22Rv1 (cell line): ENCODE data around the gene MCM7.

Experiments used
- CTCF ChIP-seq: fragments of 450-650 bp; IDR thresholded peaks from 2 replicates; pipeline ENCODE4 v1.5.1; 2017; ENCODE audit warnings: mild to moderate bottlenecking
- ZFX ChIP-seq: fragments of 450-650 bp; IDR thresholded peaks from 2 replicates; pipeline ENCODE4 v1.6.1; 2017; ENCODE audit warnings: antibody characterized with exemption, borderline replicate concordance

GRCh38 chr7:100099452-100099851, 1.7 kb downstream of the MCM7 start:
- no peak for TF ChIP-seq CTCF
- TF ChIP-seq ZFX, result no peak
